Smooth muscle cell (in vitro differentiated cells): ENCODE results near the gene ZFR. TPM values are rescaled to one million over a fixed set of nuclear protein-coding genes. Genes with fewer than 3 reads are reported as not detected.

Source experiments
- DNase-seq: peaks from one replicate; lab custom pipeline; 2025; ENCODE audit not compliant: unreplicated experiment; lab: John Stamatoyannopoulos, UW
- H2AFZ ChIP-seq: fragments of 200-600 bp; sonication (generic); 2 replicates; pipeline ENCODE4 v1.6.0; 2016; ENCODE audit warnings: antibody characterized with exemption, low read depth, mild to moderate bottlenecking
- H3F3A ChIP-seq: fragments of 200-600 bp; sonication (generic); 2 replicates; pipeline ENCODE4 v1.6.0; 2017; ENCODE audit warnings: antibody characterized with exemption, low read depth
- H3K27ac ChIP-seq: fragments of 200-600 bp; sonication (generic); 2 replicates; pipeline ENCODE4 v1.5.1; 2016; ENCODE audit warnings: low read depth, mild to moderate bottlenecking
- H3K27me3 ChIP-seq: fragments of 200-600 bp; sonication (generic); 2 replicates; pipeline ENCODE4 v1.6.1; 2016; ENCODE audit warnings: low read depth, mild to moderate bottlenecking
- H3K36me3 ChIP-seq: fragments of 200-600 bp; sonication (generic); 2 replicates; pipeline ENCODE4 v1.5.1; 2016; ENCODE audit warnings: low read depth
- H3K4me1 ChIP-seq: fragments of 200-600 bp; sonication (generic); 2 replicates; pipeline ENCODE4 v1.5.1; 2016; ENCODE audit warnings: low read depth
- H3K4me2 ChIP-seq: fragments of 200-600 bp; sonication (generic); 2 replicates; pipeline ENCODE4 v1.6.0; 2016; ENCODE audit warnings: mild to moderate bottlenecking
- H3K4me3 ChIP-seq: fragments of 200-600 bp; sonication (generic); 2 replicates; pipeline ENCODE4 v1.5.1; 2016; ENCODE audit warnings: mild to moderate bottlenecking
- H3K79me2 ChIP-seq: fragments of 200-600 bp; sonication (generic); 2 replicates; pipeline ENCODE4 v1.6.0; 2016; ENCODE audit warnings: low read depth, mild to moderate bottlenecking
- H3K9ac ChIP-seq: fragments of 200-600 bp; sonication (generic); 2 replicates; pipeline ENCODE4 v1.6.0; 2016; ENCODE audit warnings: low read depth
- H3K9me3 ChIP-seq: fragments of 200-600 bp; sonication (generic); replicated peaks from 2 replicates; pipeline ENCODE4 v1.5.1; 2016; ENCODE audit warnings: low read depth
- H4K20me1 ChIP-seq: fragments of 200-600 bp; sonication (generic); 2 replicates; pipeline ENCODE4 v1.6.0; 2016; ENCODE audit warnings: low read depth
- WGBS: methylation state at CpG from one replicate; pipeline ENCODE4 v1.1.7; 2016; ENCODE audit warnings: low lambda C conversion rate; 5-methylcytosine and 5-hydroxymethylcytosine counted together
- polyA plus RNA-seq: library from polyadenylated mRNA; unstranded; fragments of >200 nt; fragmentation: Nextera tagmentation; extraction: Ambion mirVana; gene quantifications from 2 replicates; pipeline ENCODE4 v1.2.1, GENCODE V29; 2016
- total RNA-seq: library from RNA; depleted of rRNA; stranded (reverse); fragments of >200 nt; gene quantifications from 2 replicates; pipeline ENCODE4 v1.2.3, GENCODE V29; 2014
- TF ChIP-seq, protein P1 (sequence below): fragments of 200-600 bp; sonication (generic); IDR thresholded peaks from 2 replicates; pipeline ENCODE4 v1.5.1; 2017; ENCODE audit warnings: borderline replicate concordance, mild to moderate bottlenecking, antibody characterized with exemption; ENCODE audit not compliant: insufficient read depth, poor library complexity, severe bottlenecking

The ZFR gene
- total and polyA plus RNA-seq, 2 experiments from 2014 or later = 54.9 to 80.2 TPM

DNA sequence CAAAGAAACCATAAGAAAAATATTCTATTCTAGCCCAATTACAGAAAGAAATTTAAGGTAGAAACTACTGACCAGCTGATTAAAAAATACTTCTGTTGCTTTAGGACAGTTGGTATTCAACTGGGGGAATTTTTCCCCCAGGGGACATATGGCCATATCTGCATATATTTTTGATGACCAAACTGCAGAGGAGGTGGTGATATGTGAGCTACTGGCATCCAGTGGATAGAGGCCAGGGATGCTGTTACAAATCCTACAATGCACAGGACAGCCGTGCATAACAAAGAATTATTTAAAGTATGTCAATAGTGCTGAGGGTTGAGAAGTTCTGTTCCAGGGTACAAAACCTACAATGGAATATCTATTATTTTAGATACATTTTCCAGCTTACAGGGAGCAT lies 24.0 kb downstream of the ZFR start:
- H3K27ac ChIP-seq = peak overlapping the region; percentile 40

DNA sequence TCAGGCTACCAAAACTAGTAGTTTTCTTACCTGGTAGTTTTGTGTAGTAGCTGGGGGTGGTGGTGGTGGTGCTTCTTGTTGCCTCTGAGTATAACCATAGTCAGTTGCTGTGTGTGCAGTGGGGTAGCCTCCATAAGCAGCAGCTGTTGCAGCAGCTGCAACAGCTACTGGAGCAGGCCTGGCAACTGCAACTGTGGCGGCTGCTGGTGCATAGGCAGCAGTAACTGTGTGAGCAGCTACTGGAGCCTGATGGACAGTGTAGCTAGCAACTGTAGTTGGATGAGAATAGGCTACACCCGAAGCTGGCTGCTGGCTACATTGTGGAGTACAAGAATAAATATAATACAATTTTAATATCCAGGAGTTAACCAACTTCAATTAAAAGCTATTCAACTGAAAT lies 24.7 kb downstream of the ZFR start:
- peaks cover 12% of the 10 kb centered on the region for H3K36me3 ChIP-seq
- no peak overlapping the region for H3K9ac ChIP-seq
- H4K20me1 ChIP-seq = peaks cover 92% of the 10 kb centered on the region
- H3K4me3 ChIP-seq = no peak overlapping the region
- no peaks in the 10 kb centered on the region for H3K9me3 ChIP-seq
- TF ChIP-seq, protein P1, sequence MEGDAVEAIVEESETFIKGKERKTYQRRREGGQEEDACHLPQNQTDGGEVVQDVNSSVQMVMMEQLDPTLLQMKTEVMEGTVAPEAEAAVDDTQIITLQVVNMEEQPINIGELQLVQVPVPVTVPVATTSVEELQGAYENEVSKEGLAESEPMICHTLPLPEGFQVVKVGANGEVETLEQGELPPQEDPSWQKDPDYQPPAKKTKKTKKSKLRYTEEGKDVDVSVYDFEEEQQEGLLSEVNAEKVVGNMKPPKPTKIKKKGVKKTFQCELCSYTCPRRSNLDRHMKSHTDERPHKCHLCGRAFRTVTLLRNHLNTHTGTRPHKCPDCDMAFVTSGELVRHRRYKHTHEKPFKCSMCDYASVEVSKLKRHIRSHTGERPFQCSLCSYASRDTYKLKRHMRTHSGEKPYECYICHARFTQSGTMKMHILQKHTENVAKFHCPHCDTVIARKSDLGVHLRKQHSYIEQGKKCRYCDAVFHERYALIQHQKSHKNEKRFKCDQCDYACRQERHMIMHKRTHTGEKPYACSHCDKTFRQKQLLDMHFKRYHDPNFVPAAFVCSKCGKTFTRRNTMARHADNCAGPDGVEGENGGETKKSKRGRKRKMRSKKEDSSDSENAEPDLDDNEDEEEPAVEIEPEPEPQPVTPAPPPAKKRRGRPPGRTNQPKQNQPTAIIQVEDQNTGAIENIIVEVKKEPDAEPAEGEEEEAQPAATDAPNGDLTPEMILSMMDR = no peak
- peaks cover 94% of the 10 kb centered on the region for H3K79me2 ChIP-seq
- no peaks in the 10 kb centered on the region for H3K27me3 ChIP-seq
- no peak for DNase-seq
- H3F3A ChIP-seq = peaks cover 2% of the 10 kb centered on the region
- peak overlapping the region; percentile 40 for H3K27ac ChIP-seq
- 95% methylated on average over 2 of the region's 2 CpGs for WGBS
- H2AFZ ChIP-seq = no peak overlapping the region
- peaks cover 12% of the 10 kb centered on the region for H3K4me1 ChIP-seq
- no peak overlapping the region for H3K4me2 ChIP-seq

More for the DNA sequence above, 24.0 kb downstream of the ZFR start:
- Histone ChIP-seq H3K9me3 (no peaks in the 10 kb centered on the region), H3F3A (peaks cover 5% of the 10 kb centered on the region), H3K36me3 (peaks cover 7% of the 10 kb centered on the region), H3K9ac (no peak overlapping the region), H3K4me2 (peak overlapping the region; percentile 20), H3K4me3 (no peak overlapping the region), H3K4me1 (peaks cover 12% of the 10 kb centered on the region), H3K27me3 (no peaks in the 10 kb centered on the region), H4K20me1 (peaks cover 92% of the 10 kb centered on the region), H2AFZ (no peak overlapping the region), H3K79me2 (peaks cover 94% of the 10 kb centered on the region)
- TF ChIP-seq, protein P1 = no peak
- 31% methylated on average over 1 of the region's 1 CpG for WGBS
- DNase-seq = no peak

DNA sequence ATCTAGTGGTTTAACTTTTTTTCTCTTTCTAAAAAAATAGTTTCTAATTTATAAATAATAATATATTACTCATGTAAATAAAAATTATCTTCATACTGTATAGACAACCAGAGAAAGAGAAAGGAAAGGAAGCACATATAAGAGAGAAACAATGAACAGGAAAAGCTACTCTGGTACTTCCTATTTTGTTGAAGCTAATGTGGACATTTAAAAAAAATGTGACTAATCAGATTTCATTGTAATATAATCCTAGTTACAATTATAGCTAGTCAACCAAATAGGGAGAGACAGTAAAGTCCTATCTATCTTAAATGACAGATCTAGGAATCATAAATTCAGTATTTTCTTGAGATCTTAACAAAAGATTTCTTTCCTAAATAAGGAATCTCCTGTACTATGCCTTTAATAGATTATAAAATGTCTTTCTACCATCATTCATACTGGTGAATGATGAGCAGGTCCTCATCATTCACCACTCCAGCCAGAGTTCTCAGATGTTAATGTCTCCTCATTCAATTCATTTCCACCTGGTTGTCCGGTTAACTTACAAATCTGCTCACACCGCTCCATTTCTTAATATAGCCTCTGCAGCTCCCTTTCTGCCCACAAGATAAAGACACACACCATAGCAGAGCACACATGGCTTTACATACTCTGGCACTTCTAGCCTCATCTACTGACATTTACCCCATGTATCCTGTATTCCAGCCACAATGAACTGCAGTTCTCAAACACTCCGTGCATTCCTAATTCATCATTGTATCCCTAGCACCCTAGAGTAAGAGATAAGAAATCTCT lies 30.9 kb downstream of the ZFR start:
- no peaks in the 10 kb centered on the region for H3K9me3 ChIP-seq
- peaks cover 27% of the 10 kb centered on the region for H3K36me3 ChIP-seq
- no peaks in the 10 kb centered on the region for H3F3A ChIP-seq
- H3K27ac ChIP-seq = no peak overlapping the region
- H3K4me2 ChIP-seq = no peak overlapping the region
- 100% methylated on average over 3 of the region's 3 CpGs for WGBS
- H4K20me1 ChIP-seq = peaks cover 85% of the 10 kb centered on the region
- no peaks in the 10 kb centered on the region for H3K27me3 ChIP-seq
- H3K4me3 ChIP-seq = no peak overlapping the region
- peaks cover 87% of the 10 kb centered on the region for H3K79me2 ChIP-seq
- no peak overlapping the region for H3K9ac ChIP-seq
- TF ChIP-seq, protein P1 = no peak
- no peak overlapping the region for H2AFZ ChIP-seq
- DNase-seq = no peak
- H3K4me1 ChIP-seq = no peaks in the 10 kb centered on the region

DNA sequence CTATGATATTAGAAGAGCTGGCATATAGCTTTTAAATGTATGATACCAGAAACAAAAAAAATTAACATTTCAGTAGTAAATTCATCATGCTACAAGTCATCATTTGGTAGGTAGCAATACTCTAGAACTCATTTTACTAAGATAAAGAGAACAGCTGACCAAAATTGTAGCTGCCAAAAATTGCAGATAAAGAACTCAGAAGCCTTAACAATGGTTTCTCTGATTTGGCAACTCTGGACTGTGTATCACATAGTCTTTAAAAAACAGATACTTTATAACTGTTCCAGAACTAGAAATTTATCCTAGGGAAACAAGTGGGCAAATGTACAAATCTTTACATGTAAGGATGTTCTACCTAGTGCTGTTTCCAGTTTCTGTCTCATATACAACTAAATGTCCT lies 33.9 kb downstream of the ZFR start:
- Histone ChIP-seq H3F3A (no peaks in the 10 kb centered on the region), H2AFZ (no peak overlapping the region), H3K4me2 (no peak overlapping the region), H3K4me1 (no peaks in the 10 kb centered on the region), H3K9me3 (no peaks in the 10 kb centered on the region), H4K20me1 (peaks cover 91% of the 10 kb centered on the region), H3K36me3 (peaks cover 33% of the 10 kb centered on the region), H3K4me3 (no peak overlapping the region), H3K27me3 (no peaks in the 10 kb centered on the region), H3K9ac (no peak overlapping the region), H3K27ac (no peak overlapping the region), H3K79me2 (peaks cover 90% of the 10 kb centered on the region)
- TF ChIP-seq, protein P1 = no peak
- DNase-seq = no peak
